ENCODE measurements around the gene RUNX1. TPM values are rescaled to one million over a fixed set of nuclear protein-coding genes. Genes with fewer than 3 reads are reported as not detected.

The RUNX1 gene
- total and polyA plus RNA-seq, 2 donors (not counting 1 experiment from before 2014, with no cell fraction given) = 26.3 to 73.0 TPM

DNA sequence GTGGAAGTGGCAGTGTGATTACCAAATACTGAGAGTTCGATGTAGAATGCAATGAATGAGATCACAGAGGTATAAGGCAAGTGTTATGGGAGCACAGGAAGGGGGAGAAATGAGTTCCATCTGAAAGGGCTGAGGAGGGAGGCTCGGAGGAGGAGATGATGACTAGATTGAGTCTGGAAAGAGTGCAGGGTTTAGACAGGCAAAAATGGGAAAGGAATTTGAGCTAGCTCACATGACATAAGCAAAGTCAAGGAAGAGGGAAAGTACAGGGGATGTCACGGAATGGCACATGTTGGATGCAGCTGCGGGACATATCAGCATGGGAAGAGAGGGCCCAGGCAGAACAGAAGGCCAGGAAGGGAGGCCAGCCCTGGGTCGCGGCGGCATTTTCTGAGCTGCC lies 132.7 kb downstream of the RUNX1 start:
- Histone ChIP-seq H4K20me1 (ENCODE audit: control insufficient read depth, insufficient read depth, low read length, poor library complexity, severe bottlenecking) (peaks cover 56% of the 10 kb centered on the region), H2AFZ (ENCODE audit: insufficient read depth, low read depth, low read length, poor library complexity, severe bottlenecking) (no peak overlapping the region), H3K4me3 (ENCODE audit: control extremely low read depth in 1 of 5, extremely low read depth in 1 of 5, insufficient read depth in 1 of 5, low read depth in 2 of 5, low read length in 4 of 5) (no peak overlapping the region), H3K36me3 (replicated peaks in 1 of 2; ENCODE audit: control extremely low read depth in 1 of 2, control insufficient read depth in 1 of 2, extremely low read depth in 1 of 2, insufficient read depth in 2 of 2, low read length in 1 of 2) (peaks cover 0 to 4% of the 10 kb centered on the region in 2 experiments), H3K4me2 (replicated peaks; ENCODE audit: low read depth, low read length, poor library complexity, severe bottlenecking) (no peak overlapping the region), H3K9me3 (ENCODE audit: control extremely low read depth in 1 of 3, control insufficient read depth in 2 of 3, insufficient read depth in 1 of 3, low read length in 2 of 3) (no peaks in the 10 kb centered on the region), H3K27me3 (replicated peaks in 1 of 4; ENCODE audit: control extremely low read depth in 1 of 4, control insufficient read depth in 3 of 4, insufficient read depth in 4 of 4, low read length in 3 of 4) (no peaks in the 10 kb centered on the region), H3K79me2 (ENCODE audit: control insufficient read depth, insufficient read depth, low read length) (peaks cover 93% of the 10 kb centered on the region), H3K9ac (ENCODE audit: low read length) (no peak overlapping the region), H3K27ac (ENCODE audit: low read length in 2 of 2) (no peak overlapping the region), H3K4me1 (ENCODE audit: control insufficient read depth in 2 of 2, insufficient read depth in 2 of 2, low read length in 2 of 2) (peaks cover 30 to 31% of the 10 kb centered on the region in 2 donors)
- Mint-ChIP-seq H3K4me1 (peaks cover 54% of the 10 kb centered on the region), H3K27me3 (no peaks in the 10 kb centered on the region), H3K27ac (no peak overlapping the region), H3K4me3 (no peak overlapping the region), H3K9me3 (ENCODE audit: insufficient read depth) (no peaks in the 10 kb centered on the region)
- ATAC-seq (ENCODE audit: low read depth) (no peak), DNase-seq (no peak)
- intact Hi-C loops (cut with micrococcal nuclease) = no loop called here
- ChIA-PET POLR2A (no interaction called here), CTCF (no interaction called here)
- WGBS (ENCODE audit: insufficient coverage) = 81% methylated on average over 4 of the region's 7 CpGs
- TF ChIP-seq EZH2 (IDR thresholded peaks at IDR 0.05; ENCODE audit: borderline replicate concordance, insufficient read depth, low read depth, low read length, poor library complexity, severe bottlenecking) = no peak
- TF ChIP-seq, protein P1, sequence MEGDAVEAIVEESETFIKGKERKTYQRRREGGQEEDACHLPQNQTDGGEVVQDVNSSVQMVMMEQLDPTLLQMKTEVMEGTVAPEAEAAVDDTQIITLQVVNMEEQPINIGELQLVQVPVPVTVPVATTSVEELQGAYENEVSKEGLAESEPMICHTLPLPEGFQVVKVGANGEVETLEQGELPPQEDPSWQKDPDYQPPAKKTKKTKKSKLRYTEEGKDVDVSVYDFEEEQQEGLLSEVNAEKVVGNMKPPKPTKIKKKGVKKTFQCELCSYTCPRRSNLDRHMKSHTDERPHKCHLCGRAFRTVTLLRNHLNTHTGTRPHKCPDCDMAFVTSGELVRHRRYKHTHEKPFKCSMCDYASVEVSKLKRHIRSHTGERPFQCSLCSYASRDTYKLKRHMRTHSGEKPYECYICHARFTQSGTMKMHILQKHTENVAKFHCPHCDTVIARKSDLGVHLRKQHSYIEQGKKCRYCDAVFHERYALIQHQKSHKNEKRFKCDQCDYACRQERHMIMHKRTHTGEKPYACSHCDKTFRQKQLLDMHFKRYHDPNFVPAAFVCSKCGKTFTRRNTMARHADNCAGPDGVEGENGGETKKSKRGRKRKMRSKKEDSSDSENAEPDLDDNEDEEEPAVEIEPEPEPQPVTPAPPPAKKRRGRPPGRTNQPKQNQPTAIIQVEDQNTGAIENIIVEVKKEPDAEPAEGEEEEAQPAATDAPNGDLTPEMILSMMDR (IDR thresholded peaks at IDR 0.05) = no peak

GRCh38 chr21:34915364-34915841 lies 133.7 kb downstream of the RUNX1 start:
- peaks cover 56% of the 10 kb centered on the region for H3K4me1 Mint-ChIP-seq
- H4K20me1 ChIP-seq (ENCODE audit: control insufficient read depth, insufficient read depth, low read length, poor library complexity, severe bottlenecking) = peaks cover 67% of the 10 kb centered on the region
- CTCF ChIA-PET = no interaction called here
- POLR2A ChIA-PET = no interaction called here
- H3K9me3 ChIP-seq (ENCODE audit: control extremely low read depth in 1 of 3, control insufficient read depth in 2 of 3, insufficient read depth in 1 of 3, low read length in 2 of 3) = no peaks in the 10 kb centered on the region
- H3K4me2 ChIP-seq (replicated peaks; ENCODE audit: low read depth, low read length, poor library complexity, severe bottlenecking) = no peak overlapping the region
- TF ChIP-seq EZH2 (IDR thresholded peaks at IDR 0.05; ENCODE audit: borderline replicate concordance, insufficient read depth, low read depth, low read length, poor library complexity, severe bottlenecking) = no peak
- H3K27ac ChIP-seq (ENCODE audit: low read length in 2 of 2) = no peak overlapping the region
- no peak overlapping the region for H3K27ac Mint-ChIP-seq
- no peaks in the 10 kb centered on the region for H3K27me3 ChIP-seq (replicated peaks in 1 of 4; ENCODE audit: control extremely low read depth in 1 of 4, control insufficient read depth in 3 of 4, insufficient read depth in 4 of 4, low read length in 3 of 4)
- no peak overlapping the region for H3K9ac ChIP-seq (ENCODE audit: low read length)
- no peak overlapping the region for H3K4me3 ChIP-seq (ENCODE audit: control extremely low read depth in 1 of 5, extremely low read depth in 1 of 5, insufficient read depth in 1 of 5, low read depth in 2 of 5, low read length in 4 of 5)
- H2AFZ ChIP-seq (ENCODE audit: insufficient read depth, low read depth, low read length, poor library complexity, severe bottlenecking) = no peak overlapping the region
- H3K4me1 ChIP-seq (ENCODE audit: control insufficient read depth in 2 of 2, insufficient read depth in 2 of 2, low read length in 2 of 2) = peaks cover 40 to 41% of the 10 kb centered on the region in 2 donors
- no peaks in the 10 kb centered on the region for H3K27me3 Mint-ChIP-seq
- DNase-seq = no peak
- no peak overlapping the region for H3K4me3 Mint-ChIP-seq
- intact Hi-C loops (cut with micrococcal nuclease) = no loop called here
- peaks cover 93% of the 10 kb centered on the region for H3K79me2 ChIP-seq (ENCODE audit: control insufficient read depth, insufficient read depth, low read length)
- peaks cover 0 to 4% of the 10 kb centered on the region in 2 experiments for H3K36me3 ChIP-seq (replicated peaks in 1 of 2; ENCODE audit: control extremely low read depth in 1 of 2, control insufficient read depth in 1 of 2, extremely low read depth in 1 of 2, insufficient read depth in 2 of 2, low read length in 1 of 2)
- H3K9me3 Mint-ChIP-seq (ENCODE audit: insufficient read depth) = no peaks in the 10 kb centered on the region
- no peak for ATAC-seq (ENCODE audit: low read depth)

Data from B cell (primary cell).